ENCODE measurements around the gene APOB. TPM values are rescaled to one million over a fixed set of nuclear protein-coding genes. Genes with fewer than 3 reads are reported as not detected.

The APOB gene
- 0.03 TPM for polyA plus RNA-seq (ENCODE audit: insufficient read length)

GRCh38 chr2:21043744-21044532 lies at the start of gene APOB:
Gene APOB, minus strand, starts transcription at chr2:21044073. Its CDS starts 128 bp downstream, at chr2:21043945.
- no peak for DNase-seq (ENCODE audit: low read depth)

DNA sequence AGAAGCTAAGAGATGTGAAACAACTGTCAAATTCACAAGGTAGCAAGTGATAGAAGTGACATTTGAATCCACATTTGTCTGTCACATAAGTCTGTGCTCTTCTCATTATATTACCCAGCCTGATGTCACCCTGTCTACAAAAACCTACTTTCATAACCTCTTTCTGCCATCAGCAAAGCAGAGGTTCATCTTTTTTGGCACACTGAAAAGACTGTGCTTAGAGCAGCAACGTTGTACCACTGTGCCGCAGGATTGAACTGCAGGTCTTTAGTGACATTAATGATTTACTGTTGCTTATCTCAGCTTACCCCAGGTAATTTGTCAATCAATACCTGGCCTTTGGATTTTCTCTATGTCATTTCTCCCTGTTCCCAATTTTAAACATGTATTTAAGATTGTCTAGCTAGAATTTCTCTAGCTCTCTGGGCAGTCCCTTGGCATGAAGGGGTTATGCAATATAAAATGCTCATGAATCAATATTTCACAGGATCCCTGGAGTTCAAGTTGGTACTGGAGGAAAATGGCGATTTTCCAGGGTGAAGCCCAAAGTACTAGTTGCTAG lies 48.5 kb upstream of the APOB start:
- no peak for DNase-seq (ENCODE audit: low read depth)

DNA sequence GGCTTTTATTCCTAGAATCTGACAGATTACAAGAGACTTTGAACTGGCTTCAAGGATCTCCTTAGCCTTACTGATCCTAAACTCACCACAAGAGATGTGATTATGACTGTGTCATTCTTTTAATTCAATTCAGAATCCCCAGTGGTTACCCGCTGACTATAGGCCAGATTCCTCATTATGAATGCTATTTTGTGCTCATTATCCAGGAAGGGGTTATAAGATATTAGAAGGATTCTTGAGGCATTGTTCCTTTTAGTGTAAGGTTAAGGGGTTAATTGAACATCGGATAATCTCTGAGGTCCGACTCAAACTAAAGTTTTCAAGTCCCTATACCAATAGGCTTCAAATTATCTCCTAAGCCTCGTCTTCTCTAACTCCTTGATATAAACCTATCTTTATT lies 40.5 kb upstream of the APOB start:
- DNase-seq (ENCODE audit: low read depth): no peak

- DNase-seq (ENCODE audit: low read depth): no peak
Observed at GRCh38 chr2:21083482-21083881, 39.6 kb upstream of the APOB start.

DNA sequence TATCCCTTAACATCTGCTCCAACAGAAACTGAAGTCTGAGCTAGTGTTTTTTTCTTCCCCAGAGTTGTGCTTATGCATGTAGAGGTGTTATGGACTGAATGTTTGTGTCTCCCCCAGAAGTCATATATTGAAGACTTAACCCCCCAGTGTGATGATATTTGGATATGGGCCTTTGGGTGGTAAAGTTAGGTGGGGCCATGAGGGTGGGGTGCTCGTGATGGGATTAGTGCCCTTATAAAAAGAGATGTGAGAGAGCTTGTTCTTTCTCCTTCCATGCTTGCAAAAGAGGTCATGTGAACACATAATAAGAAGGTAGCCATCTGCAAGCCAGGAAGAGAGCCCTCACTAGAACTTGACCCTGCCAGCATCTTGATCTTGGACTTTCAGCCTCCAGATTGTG lies 34.4 kb upstream of the APOB start:
- no peak for DNase-seq (ENCODE audit: low read depth)

DNA sequence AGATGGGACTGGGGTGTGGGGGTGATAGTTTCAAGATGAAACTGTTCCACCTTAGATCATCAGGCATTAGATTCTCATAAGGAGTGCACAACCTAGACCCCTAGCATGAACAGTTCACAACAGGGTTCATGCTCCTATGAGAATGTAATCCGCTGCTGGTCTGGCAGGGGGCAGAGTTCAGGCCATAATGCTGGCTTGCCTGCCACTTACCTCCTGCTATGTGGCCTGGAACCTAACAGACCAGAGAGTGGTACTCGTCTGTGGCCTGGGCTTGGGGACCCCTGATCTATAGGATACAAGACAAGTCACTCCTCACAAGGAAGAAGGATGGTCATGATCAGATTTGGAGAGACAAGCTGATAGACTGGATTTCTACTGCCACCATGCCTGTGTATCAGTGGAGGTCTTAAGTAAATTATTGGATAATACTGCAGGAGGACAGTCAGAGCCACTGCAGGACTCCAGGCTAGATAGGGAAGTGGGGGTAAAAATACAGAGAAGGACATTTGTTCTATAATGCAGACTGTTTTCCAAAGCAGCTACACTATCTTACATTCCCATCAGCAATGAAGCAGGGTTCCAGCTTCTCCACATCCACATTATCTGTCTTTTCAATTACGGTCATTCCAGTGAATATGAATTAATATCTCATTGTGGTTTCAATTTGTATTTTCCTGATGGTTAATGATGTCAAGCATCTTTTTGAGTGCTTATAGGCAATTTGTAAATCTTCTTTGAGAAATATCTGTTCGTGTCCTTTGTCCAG lies 28.8 kb upstream of the APOB start:
- DNase-seq (ENCODE audit: low read depth): no peak

DNA sequence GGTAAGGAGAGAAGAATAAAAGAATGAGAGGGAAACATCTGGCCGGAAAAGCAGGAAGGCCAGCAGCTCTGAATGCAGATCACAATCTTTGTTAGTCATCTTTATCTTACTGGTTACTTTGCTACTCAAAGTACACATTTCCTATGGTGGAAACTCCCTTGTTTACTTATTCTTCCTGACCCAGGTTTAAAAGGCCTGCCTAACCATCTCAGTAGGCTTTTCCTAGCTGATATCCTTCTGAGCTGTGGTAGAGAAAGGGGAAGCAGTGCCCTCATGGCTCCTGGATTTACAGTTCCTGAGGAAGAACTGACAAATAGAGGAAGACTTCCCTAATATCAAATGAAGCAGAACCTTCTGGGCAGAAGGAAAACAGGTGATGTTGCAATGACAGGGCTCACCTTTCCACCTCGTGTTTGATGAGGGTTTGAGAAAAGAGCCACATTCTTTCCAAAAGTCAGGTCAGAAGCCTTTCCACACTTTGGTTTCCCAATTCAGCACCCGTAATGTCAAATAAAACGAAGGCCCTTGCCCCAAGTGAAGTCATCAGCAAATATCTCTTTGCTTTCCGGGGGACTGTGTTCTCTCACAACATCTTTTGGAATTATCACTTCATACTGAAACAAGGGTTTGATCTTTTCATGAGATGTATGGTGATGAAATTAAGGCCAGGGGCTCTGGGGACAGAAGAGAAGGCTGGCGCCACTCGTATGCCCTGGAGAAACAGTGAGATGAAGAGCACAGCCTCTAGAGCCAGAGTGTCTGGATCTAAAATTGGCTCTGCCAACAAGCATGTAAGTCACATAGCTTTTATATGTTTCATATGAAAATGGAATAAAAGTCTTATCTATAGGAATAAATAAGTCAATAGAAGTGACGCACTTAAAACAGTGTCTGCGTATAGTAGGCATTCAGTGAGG lies 26.7 kb upstream of the APOB start:
- no peak for DNase-seq (ENCODE audit: low read depth)

GRCh38 chr2:21069746-21070340 lies 26.0 kb upstream of the APOB start:
- no peak for DNase-seq (ENCODE audit: low read depth)

DNA sequence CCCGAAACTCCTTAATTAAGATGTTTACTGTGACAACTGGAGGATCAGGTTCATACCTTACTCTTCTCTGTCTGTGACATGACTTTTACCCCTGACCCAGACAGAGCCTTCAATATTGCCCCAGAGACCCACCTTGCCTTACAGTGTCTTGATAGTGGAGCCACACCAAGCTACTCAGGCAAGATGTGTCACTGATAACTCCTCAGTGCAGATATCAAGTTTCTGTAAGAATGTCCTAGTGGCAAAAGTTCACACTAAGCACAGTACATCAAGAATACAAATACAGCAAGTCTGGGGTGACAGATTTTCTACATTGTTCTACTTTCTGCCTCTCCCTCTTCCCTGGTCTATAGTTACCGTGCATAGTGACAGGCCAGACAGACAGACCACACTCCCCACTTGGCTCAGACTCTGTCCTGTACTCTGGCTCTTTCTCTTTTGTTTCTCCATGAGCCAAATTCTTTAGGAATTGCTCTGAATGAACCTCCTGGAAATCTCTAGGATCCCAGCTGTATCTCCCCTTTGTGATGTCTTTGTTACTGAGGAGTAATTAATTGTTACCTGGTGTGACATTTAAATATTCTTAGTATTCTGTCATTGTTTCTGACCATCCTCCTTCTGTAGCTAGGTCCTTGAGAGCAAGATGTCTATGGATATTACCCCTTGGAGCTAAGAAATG lies 24.1 kb upstream of the APOB start:
- DNase-seq (ENCODE audit: low read depth): no peak

DNA sequence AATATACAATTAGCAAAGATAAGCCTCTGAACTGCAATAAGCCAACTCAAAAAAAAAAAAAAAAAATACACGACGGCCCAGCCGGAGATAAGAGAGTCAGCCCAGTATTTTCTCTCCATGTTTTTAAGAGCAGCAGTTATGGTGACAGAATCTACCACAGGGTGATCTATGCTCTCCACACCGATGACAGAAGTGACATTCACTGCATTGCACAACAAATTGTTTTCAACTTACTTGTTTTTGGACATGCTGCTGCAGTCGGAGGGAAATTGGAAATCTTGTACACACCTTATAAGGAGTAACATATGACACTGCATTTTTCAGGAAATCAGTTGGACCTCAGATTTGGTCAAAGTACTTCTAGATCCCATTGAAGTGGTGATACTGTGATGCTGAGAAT lies 23.3 kb upstream of the APOB start:
- no peak for DNase-seq (ENCODE audit: low read depth)

DNA sequence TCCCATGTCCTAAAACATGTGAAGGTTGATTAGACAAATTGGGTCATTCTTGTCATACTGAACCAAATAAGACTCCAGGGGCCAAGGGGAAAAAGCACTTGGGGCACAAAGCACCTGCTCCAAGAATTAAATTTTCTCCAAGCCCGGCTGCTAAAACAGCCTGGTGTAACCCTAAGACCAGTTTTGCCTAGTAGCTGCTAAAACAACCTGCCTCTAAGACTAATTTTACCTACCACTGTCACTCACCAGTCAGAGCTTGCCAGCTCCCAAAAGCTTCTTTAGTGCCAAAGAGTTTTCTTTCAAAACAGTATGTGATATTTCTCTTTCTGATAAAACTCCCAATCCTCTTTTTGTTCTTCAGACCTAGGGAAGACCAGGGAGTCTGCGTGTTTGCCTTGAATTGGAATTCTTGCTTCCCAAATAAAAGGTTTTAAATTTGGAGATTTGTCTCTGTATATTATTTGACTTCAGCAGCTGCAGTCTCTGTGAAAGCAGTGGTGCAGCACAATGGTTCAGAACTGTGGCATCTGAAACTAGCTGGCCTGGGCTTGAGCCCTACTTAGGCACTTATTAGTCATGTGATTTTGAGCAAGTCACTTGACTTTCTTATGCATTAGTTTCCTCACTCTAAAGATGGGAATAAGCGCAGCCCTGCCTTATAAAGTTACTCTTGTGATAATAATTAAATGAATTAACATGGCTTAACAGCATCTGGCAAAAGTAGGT lies 16.2 kb upstream of the APOB start:
- DNase-seq (ENCODE audit: low read depth): no peak

DNA sequence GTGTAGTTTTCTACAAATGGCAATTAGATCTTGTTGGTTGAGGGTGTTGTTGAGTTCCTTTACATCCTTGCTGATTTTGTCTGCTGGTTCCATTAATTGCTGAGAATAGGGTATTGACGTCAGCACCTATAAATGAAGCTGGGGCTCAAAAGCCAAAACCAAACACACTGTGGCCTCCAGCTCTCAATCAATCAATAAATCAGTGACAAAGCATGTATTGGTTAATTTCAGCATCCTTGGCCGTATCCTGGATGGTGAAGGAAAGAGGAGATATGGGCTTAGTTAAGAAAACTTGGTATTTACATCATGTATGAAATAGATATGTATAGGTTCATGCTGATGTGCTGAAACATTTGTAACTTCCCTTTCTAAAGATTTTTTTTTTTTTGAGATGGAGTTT lies 13.2 kb upstream of the APOB start:
- no peak for DNase-seq (ENCODE audit: low read depth)

GRCh38 chr2:21055879-21056790 lies 12.3 kb upstream of the APOB start:
- DNase-seq (ENCODE audit: low read depth): no peak

DNA sequence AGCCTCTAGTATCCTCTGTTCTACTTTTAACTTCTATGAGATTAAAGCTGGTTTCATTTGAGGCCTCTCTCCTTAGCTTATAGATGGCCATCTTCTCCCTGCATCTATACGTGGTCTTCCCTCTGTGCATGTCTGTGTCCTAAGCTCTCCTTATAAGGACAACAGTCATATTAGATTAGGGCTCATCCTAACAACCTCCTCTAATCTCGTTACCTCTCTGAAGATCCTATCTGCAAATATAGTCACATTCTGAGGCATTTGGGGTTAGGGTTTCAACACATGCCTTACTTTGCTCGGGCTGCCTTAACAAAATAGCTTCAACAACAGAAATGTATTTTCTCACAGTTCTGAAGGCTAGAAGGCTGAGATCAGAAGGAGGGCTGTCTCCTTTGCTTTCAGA lies 11.6 kb upstream of the APOB start:
- DNase-seq (ENCODE audit: low read depth): no peak

GRCh38 chr2:21054011-21054410 lies 10.1 kb upstream of the APOB start:
- no peak for DNase-seq (ENCODE audit: low read depth)

GRCh38 chr2:21052044-21052443 lies 8.2 kb upstream of the APOB start:
- DNase-seq (ENCODE audit: low read depth): no peak

GRCh38 chr2:21050164-21050563 lies 6.3 kb upstream of the APOB start:
- DNase-seq (ENCODE audit: low read depth): no peak

DNA sequence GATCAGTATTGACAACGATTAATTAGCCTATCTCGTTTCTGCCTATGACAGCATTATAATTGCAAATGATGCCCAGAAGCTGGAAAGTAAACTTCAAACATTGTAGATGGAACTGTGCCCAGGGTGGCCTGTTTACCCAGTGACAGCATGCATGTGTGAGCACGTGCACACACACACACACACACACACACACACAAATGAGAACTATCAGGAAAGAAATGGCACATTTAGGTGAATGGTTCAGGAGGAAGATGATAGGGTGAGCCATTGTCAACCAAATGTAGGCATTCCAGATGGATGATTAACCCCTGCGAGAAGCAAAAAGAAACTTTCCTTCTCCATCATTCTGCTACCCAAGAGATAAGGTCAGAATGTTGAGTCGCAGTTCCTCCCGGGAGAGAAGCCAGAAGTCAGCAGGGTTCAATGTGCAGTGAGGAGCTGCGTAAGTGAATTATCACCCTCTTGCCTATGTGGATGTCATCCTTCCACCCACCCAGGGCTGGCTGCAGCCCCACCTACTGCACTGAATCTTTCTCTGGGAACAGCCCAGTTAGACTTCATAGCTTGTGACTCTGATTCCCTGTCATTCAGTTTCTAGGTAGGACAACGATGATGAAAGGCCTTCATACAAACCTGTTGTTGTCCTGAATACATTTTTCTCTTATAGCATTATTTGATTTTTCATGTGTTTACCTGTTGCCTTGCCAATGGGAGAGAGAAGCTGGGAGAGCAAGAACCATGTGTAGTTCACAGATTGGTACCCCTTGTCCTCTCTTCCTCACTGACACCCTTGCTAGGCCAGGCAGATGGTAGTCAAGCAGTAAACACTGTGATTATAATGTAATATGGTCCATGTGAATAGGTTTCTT lies 3.5 kb upstream of the APOB start:
- no peak for DNase-seq (ENCODE audit: low read depth)

Data from forelimb muscle (tissue), 1 donor.